Fibroblast of mammary gland (primary cell): ENCODE measurements around the gene CFAP251.
"Not testable (repeated sequence)": the region's sequence is repeated elsewhere in the genome, so short reads cannot be mapped to it uniquely, and the experiment has no call there.

ENCODE experiments used
- DNase-seq: peaks from one replicate; pipeline ENCODE4 v3.0.0-alpha.2; 2010; ENCODE audit warnings: low read depth
- H3K4me3 ChIP-seq: 2 replicates; pipeline ENCODE4 v1.5.1; 2011; ENCODE audit warnings: low read depth, mild to moderate bottlenecking, low read length, moderate library complexity; ENCODE audit not compliant: control insufficient read depth
- TF ChIP-seq, protein P1 (sequence below): conservative IDR thresholded peaks from 2 replicates; pipeline ENCODE4 v1.5.1; 2011; ENCODE audit warnings: low read depth, low read length, inconsistent platforms; ENCODE audit not compliant: control insufficient read depth, insufficient read depth

CFAP251 gene

DNA sequence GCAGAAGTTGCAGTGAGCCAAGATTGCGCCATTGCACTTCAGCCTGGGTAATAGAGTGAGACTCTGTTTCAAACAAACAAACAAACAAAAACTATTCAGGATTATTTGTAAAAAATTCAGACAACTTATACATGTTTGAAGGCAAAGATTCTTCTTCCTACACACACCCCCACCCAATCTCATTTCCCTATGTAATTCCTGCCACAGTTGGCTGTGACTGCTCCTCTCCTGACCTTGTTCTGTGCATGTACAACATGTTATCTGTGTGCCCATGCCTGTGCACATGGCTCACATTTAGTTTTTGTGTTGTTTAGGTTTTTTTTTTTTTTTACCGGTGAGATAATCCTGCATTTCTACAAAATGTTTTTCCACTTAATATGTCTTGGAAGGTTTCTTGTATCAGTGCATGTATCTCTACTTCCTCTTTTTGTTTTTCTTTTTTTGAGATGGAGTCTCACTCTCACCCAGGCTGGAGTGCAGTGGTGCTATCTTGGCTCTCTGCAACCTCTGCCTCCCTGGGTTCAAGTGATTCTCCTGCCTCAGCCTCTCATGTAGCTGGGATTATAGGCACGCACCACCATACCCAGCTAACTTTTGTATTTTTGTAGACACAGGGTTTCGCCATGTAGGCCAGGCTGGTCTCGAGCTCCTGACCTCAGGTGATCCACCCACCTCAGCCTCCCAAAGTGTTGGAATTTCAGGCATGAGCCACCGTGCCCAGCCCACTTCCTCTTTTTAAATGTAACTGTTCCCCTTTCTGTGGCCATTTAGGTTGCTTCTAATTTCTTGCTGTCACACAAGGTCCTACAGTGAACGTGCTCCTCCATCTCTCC lies 8.7 kb downstream of the CFAP251 start:
- DNase-seq, result no peak
- no peak overlapping the region for H3K4me3 ChIP-seq
- TF ChIP-seq, protein P1, sequence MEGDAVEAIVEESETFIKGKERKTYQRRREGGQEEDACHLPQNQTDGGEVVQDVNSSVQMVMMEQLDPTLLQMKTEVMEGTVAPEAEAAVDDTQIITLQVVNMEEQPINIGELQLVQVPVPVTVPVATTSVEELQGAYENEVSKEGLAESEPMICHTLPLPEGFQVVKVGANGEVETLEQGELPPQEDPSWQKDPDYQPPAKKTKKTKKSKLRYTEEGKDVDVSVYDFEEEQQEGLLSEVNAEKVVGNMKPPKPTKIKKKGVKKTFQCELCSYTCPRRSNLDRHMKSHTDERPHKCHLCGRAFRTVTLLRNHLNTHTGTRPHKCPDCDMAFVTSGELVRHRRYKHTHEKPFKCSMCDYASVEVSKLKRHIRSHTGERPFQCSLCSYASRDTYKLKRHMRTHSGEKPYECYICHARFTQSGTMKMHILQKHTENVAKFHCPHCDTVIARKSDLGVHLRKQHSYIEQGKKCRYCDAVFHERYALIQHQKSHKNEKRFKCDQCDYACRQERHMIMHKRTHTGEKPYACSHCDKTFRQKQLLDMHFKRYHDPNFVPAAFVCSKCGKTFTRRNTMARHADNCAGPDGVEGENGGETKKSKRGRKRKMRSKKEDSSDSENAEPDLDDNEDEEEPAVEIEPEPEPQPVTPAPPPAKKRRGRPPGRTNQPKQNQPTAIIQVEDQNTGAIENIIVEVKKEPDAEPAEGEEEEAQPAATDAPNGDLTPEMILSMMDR, result no peak

DNA sequence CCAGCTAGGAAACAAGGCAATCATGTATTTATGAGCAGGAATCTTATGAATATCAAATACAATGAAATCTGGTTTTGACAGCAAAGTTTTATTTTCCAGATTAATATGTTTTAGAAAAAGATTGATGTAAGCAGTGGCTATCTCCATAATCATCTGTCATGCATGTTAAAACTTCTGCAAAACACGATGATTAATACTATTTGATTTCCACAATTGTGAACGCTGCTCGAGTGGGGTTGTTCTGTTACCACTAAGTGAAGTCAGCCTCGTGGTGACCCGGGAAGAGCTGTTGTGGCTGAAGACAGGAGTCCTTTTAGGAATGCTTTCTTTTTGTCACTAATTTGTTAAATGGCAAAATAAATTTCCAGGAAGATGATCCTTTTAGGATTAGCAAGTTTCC lies 9.4 kb downstream of the CFAP251 start:
- no peak for DNase-seq
- TF ChIP-seq, protein P1, result no peak

DNA sequence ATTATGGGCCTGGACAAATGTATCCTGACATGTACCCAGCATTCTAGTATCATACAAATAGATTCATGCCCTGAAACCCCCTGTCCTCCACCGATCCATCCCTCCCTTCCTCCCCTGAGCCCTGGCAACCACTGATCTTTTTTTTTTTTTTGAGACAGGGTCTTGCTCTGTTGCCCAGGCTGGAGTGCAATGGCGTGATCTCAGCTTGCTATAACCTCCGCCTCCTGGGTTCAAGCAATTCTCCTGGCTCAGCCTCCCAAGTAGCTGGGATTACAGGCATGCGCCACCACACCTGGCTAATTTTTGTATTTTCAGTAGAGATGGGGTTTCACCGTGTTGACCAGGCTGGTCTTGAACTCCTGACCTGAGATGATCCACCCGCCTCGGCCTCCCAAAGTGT lies 11.2 kb downstream of the CFAP251 start:
- not testable (repeated sequence) for DNase-seq, H3K4me3 ChIP-seq

More for the DNA sequence above, 9.4 kb downstream of the CFAP251 start:
- H3K4me3 ChIP-seq, result no peak overlapping the region

DNA sequence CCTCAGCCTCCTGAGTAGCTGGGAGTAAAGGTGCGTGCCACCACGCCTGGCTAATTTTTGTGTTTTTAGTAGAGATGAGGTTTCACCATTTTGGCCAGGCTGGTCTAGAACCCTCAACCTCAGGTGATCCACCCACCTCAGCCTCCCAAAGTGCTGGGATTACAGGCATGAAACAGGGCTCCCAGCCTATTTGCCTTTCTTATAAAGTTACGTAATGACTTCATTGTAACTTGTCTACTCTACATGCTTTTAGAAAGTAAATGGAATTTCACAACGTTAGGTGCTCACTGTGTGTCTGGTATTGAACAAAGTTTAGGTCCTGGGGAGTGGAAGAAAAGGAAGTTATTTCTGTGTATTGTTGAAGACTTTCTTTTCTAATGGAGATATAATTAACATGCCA lies 12.5 kb downstream of the CFAP251 start:
- TF ChIP-seq, protein P1, result no peak
- no peak overlapping the region for H3K4me3 ChIP-seq
- DNase-seq, result no peak

DNA sequence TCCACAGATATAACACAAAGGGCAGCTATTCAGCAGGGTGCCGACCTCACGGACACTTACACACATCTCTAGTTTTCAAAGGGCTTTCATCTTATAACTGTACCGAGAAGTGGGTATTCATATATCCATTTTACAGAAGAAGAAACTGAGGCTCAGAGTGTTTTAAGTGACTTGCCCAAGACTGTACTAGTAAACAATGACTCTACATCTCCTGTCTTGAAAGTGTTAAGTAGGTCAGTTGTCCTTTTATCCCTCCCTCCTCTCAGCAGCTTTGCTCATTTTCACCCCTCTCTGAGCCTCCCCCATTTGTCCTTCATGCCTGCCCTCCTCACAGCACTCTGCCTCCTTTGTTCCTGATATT lies 13.8 kb downstream of the CFAP251 start:
- TF ChIP-seq, protein P1, result no peak
- no peak for DNase-seq
- no peak overlapping the region for H3K4me3 ChIP-seq

DNA sequence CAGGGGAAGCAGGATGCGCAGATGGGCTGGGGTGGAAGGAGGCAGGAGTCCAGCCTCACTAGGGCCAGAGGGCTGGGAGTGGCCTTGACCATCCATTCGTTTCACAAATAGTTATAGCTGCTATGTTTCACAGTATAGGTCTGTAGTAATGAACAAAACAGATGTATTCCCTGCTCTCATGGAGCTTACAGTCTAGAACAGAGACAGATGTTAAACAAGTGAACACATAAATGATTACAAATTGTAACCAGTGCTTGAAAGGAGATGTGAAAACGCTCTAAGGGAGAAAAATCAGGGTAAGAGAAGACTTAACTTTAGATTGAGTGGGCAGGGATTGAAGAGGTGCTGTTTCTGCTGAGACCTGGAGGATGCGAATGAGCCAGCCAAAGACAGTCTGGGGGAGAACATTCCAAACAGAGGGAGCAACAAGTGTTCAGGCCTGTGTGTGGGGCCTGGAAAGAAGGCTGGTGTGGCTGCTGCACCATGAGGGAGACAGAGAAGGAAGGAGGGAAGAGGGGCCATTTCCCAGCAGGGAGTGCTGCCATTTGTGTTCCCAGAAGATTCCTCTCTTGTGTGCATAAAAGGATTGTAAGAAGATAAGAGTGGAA lies 14.6 kb downstream of the CFAP251 start:
- TF ChIP-seq, protein P1, result no peak
- H3K4me3 ChIP-seq, result no peak overlapping the region
- no peak for DNase-seq

DNA sequence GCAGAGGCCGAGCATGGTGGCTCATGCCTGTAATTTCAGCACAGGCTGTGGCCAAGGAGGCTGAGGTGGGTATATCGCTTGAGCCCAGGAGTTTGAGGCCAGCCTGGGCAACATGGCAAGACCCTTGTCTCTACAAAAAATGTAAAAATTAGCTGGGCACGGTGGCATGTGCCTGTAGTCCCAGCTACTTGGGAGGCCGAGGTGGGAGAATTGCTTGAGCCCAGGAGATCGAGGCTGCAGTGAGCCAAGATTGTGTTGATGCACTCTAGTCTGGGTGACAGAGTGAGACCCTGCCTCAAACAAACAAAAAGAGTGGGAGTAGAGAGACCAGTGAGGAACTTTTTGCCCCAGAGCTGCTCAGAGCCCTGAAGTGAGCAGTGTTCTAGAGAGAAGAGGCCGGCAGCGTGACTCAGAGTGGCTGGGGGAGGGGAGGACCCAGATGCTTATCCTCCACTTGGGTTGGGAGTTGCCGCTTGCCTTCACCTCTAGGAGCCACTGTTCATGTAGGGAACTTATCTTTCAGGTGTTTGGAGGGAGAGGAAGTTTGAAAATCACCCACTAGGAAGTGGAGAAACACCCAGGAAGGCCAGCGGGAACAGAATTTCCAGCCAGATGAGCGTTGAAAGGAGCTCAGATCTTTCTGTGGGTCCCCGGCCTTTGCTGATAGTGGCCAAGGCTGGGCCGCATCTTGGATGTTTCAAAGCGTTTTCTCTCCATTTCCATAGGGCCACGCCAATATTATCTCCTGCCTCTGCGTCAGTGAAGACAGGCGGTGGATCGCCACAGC lies 15.3 kb downstream of the CFAP251 start:
- TF ChIP-seq, protein P1, result no peak
- H3K4me3 ChIP-seq, result no peak overlapping the region
- DNase-seq, result no peak
